ENCODE measurements around the gene FASTKD3. TPM values are rescaled to one million over a fixed set of nuclear protein-coding genes. Genes with fewer than 3 reads are reported as not detected.

Gene FASTKD3
- total and polyA plus RNA-seq, 10 of the 15 experiments (the other 5 are each of a cell fraction or from before 2014, with no cell fraction given) = 12.1 to 59.6 (median 25.3) TPM

GRCh38 chr5:7837403-7837802 is 31.4 kb downstream of the FASTKD3 start:
- no peak overlapping the region for H2AFZ ChIP-seq (ENCODE audit: control insufficient read depth, low read depth, low read length)
- H3K4me1 ChIP-seq (ENCODE audit: control insufficient read depth, insufficient read depth, low read length) = no peaks in the 10 kb centered on the region
- ChIA-PET POLR2A (no interaction called here), CTCF (no interaction called here), RAD21 (ENCODE audit: unreplicated experiment) (no interaction called here), SMC1A (ENCODE audit: uncharacterized antibody, unreplicated experiment) (no interaction called here)
- no peaks in the 10 kb centered on the region for H3K79me2 ChIP-seq (ENCODE audit: control insufficient read depth, insufficient read depth, low read length)
- no peaks in the 10 kb centered on the region; the same call in 2 of the 3 replicates for H3K9me3 ChIP-seq (replicated peaks; ENCODE audit: control insufficient read depth, insufficient read depth, low read length)
- intact Hi-C loops (cut with micrococcal nuclease; ENCODE audit: unreplicated experiment) = no loop called here
- H3K4me2 ChIP-seq (ENCODE audit: control insufficient read depth, insufficient read depth) = no peak overlapping the region
- 6% methylated on average over 3 of the region's 3 CpGs for WGBS (ENCODE audit: insufficient coverage, insufficient replicate concordance, low lambda C conversion rate, missing lambda C conversion rate)
- H3K4me3 ChIP-seq = no peak overlapping the region
- ATAC-seq (no peak), DNase-seq (ENCODE audit: low read depth, low spot score) (no peak), FAIRE-seq (no peak)
- no peak overlapping the region for H3K27ac ChIP-seq (ENCODE audit: control insufficient read depth, insufficient read depth)
- H3K9ac ChIP-seq (ENCODE audit: control insufficient read depth, insufficient read depth, low read length) = no peak overlapping the region
- no TSS peak for BruUV-seq (replicated peaks)
- H4K20me1 ChIP-seq (ENCODE audit: control insufficient read depth, insufficient read depth) = no peaks in the 10 kb centered on the region
- H3K27me3 ChIP-seq (replicated peaks in 1 of 2; ENCODE audit: control insufficient read depth in 2 of 2, insufficient read depth in 2 of 2, low read length in 1 of 2) = no peaks in the 10 kb centered on the region
- in situ Hi-C loops (cut with MboI) = no loop called here
- TF ChIP-seq CTCF (IDR thresholded peaks at IDR 0.05 in 2 of 3, conservative IDR thresholded peaks at IDR 0.05 in 1 of 3; ENCODE audit: control insufficient read depth in 2 of 3, extremely low read depth in 1 of 3, insufficient read depth in 1 of 3, low read depth in 3 of 3, low read length in 3 of 3) (no peak), MYC (IDR thresholded peaks at IDR 0.05; ENCODE audit: insufficient read depth, insufficient read length, insufficient replicate concordance, low read length, severe bottlenecking) (no peak), BHLHE40 (IDR thresholded peaks at IDR 0.05; ENCODE audit: borderline replicate concordance in 1 of 2, low read depth in 2 of 2, low read length in 1 of 2) (no peak), JUND (IDR thresholded peaks at IDR 0.05; ENCODE audit: low read depth, low read length) (no peak), CHD2 (IDR thresholded peaks at IDR 0.05; ENCODE audit: borderline replicate concordance, low read depth, low read length) (no peak), HCFC1 (IDR thresholded peaks at IDR 0.05; ENCODE audit: low read length) (no peak), MAX (IDR thresholded peaks at IDR 0.05; ENCODE audit: low read depth, low read length) (no peak)
- no peaks in the 10 kb centered on the region for H3K36me3 ChIP-seq (ENCODE audit: control insufficient read depth in 2 of 2, insufficient read depth in 2 of 2, low read length in 1 of 2)
